ENCODE results near the gene DNAH14.

DNA sequence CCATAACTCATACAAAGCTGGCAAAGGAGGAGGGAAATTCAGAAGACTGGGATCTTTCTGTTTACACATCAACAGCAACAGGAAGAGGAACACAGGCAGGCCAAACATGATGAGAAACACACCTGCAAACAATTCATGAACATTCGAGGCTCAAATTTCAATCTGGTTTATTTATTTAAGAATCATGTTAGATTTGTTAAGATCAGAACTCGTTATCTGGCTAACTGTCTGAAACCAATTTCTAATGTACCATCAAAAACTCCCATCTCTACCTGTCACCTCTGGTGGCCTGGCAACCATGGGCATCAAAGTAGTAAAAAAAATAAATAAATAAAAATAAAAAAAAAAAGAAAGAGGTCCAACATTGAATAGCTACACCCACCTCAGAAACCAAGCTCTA is 488.6 kb downstream of the DNAH14 start:
- TF ChIP-seq EZH2 (IDR thresholded peaks at IDR 0.05; ENCODE audit: borderline replicate concordance) = no peak
- TF ChIP-seq, protein P1, sequence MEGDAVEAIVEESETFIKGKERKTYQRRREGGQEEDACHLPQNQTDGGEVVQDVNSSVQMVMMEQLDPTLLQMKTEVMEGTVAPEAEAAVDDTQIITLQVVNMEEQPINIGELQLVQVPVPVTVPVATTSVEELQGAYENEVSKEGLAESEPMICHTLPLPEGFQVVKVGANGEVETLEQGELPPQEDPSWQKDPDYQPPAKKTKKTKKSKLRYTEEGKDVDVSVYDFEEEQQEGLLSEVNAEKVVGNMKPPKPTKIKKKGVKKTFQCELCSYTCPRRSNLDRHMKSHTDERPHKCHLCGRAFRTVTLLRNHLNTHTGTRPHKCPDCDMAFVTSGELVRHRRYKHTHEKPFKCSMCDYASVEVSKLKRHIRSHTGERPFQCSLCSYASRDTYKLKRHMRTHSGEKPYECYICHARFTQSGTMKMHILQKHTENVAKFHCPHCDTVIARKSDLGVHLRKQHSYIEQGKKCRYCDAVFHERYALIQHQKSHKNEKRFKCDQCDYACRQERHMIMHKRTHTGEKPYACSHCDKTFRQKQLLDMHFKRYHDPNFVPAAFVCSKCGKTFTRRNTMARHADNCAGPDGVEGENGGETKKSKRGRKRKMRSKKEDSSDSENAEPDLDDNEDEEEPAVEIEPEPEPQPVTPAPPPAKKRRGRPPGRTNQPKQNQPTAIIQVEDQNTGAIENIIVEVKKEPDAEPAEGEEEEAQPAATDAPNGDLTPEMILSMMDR (IDR thresholded peaks at IDR 0.05; ENCODE audit: poor library complexity) = no peak
- TF ChIP-seq EZH2phosphoT487 (IDR thresholded peaks at IDR 0.05; ENCODE audit: low read depth, severe bottlenecking, unreplicated experiment) = no peak
